NCI-H526 (cell line): ENCODE measurements around the gene WEE1.
"Not testable (repeated sequence)": the region's sequence is repeated elsewhere in the genome, so short reads cannot be mapped to it uniquely, and the experiment has no call there.

Source experiments
- DNase-seq, 2 experiments: peaks; one replicate each; lab custom pipeline; 2025; lab: John Stamatoyannopoulos, UW

The WEE1 gene

GRCh38 chr11:9622353-9622752 is 48.9 kb downstream of the WEE1 start:
- not testable (repeated sequence) for DNase-seq

- DNase-seq: not testable (repeated sequence)
Observed at GRCh38 chr11:9623053-9623452, 49.6 kb downstream of the WEE1 start.

- DNase-seq: no peak
Observed at GRCh38 chr11:9624448-9624847, 51.0 kb downstream of the WEE1 start.

GRCh38 chr11:9625162-9625561 is 51.7 kb downstream of the WEE1 start:
- no peak for DNase-seq

- DNase-seq: no peak
Observed at GRCh38 chr11:9625728-9626127, 52.3 kb downstream of the WEE1 start.

- DNase-seq: no peak
Observed at GRCh38 chr11:9626496-9627394, 53.3 kb downstream of the WEE1 start.

- no peak for DNase-seq
Observed at GRCh38 chr11:9629064-9629463, 55.6 kb downstream of the WEE1 start.

- DNase-seq: no peak
Observed at GRCh38 chr11:9633679-9634078, 60.2 kb downstream of the WEE1 start.

GRCh38 chr11:9636691-9637090 is 63.2 kb downstream of the WEE1 start:
- DNase-seq: no peak

- no peak for DNase-seq
Observed at GRCh38 chr11:9639099-9639498, 65.6 kb downstream of the WEE1 start.
